HEK293 (cell line): ENCODE measurements around the gene FXYD2.

Experiments used
- CTCF ChIA-PET: fragments of 350-600 bp; formaldehyde crosslinking; extraction: SDS; loops from one replicate; lab custom pipeline; 2021; ENCODE audit warnings: antibody characterized with exemption; lab: Yijun Ruan, JAX
- POLR2A ChIA-PET: fragments of 300-600 bp; formaldehyde crosslinking; extraction: SDS; loops from one replicate; lab custom pipeline; 2020; ENCODE audit warnings: antibody characterized with exemption, inconsistent platforms; lab: Yijun Ruan, JAX
- H3K27ac ChIP-seq: fragments of 200-500 bp; sonication (Bioruptor generic); 2 replicates; pipeline ENCODE4 v1.5.1; 2014; ENCODE audit warnings: low read depth, low read length, control low read depth, inconsistent platforms; ENCODE audit errors: extremely low read depth
- H3K36me3 ChIP-seq, 2 experiments: fragments of 200-500 bp in 1 of 2; sonication (Bioruptor generic) in 1 of 2; 1 replicate in 1 of 2; 2 replicates in 1 of 2; pipeline ENCODE4 v1.5.1; 2014 to 2017; ENCODE audit warnings: inconsistent platforms in 2 of 2, low read length in 2 of 2; ENCODE audit not compliant: control insufficient read depth in 2 of 2, insufficient read depth in 1 of 2
- H3K4me1 ChIP-seq: fragments of 200-500 bp; sonication (Bioruptor generic); 2 replicates; pipeline ENCODE4 v1.5.1; 2014; ENCODE audit warnings: mild to moderate bottlenecking, low read length, inconsistent platforms; ENCODE audit not compliant: control insufficient read depth, insufficient read depth
- H3K4me3 ChIP-seq: 2 replicates; pipeline ENCODE4 v1.5.1; 2011; ENCODE audit warnings: low read depth, mild to moderate bottlenecking, control low read depth, low read length, moderate library complexity
- H3K9me3 ChIP-seq: fragments of 200-500 bp; sonication (Bioruptor generic); 2 replicates; pipeline ENCODE4 v1.5.1; 2014; ENCODE audit warnings: low read depth, low read length, inconsistent platforms; ENCODE audit not compliant: control insufficient read depth, insufficient read depth
- GLIS1 ChIP-seq: fragments of 450-650 bp; formaldehyde crosslinking; IDR thresholded peaks from 2 replicates; pipeline ENCODE4 v1.5.1; 2016; ENCODE audit warnings: missing biosample characterization, missing genetic modification characterization
- GLIS2 ChIP-seq: fragments of 450-650 bp; formaldehyde crosslinking; IDR thresholded peaks from 2 replicates; pipeline ENCODE4 v1.5.1; 2016; ENCODE audit warnings: missing biosample characterization, missing genetic modification characterization
- KLF10 ChIP-seq: fragments of 450-650 bp; IDR thresholded peaks from 2 replicates; pipeline ENCODE4 v1.5.1; 2018; ENCODE audit warnings: missing biosample characterization, mild to moderate bottlenecking, missing genetic modification characterization
- KLF8 ChIP-seq: fragments of 450-650 bp; formaldehyde crosslinking; IDR thresholded peaks from 2 replicates; pipeline ENCODE4 v1.5.1; 2016; ENCODE audit warnings: missing biosample characterization, missing genetic modification characterization
- MYNN ChIP-seq: fragments of 450-650 bp; formaldehyde crosslinking; IDR thresholded peaks from 2 replicates; pipeline ENCODE4 v1.5.1; 2016; ENCODE audit warnings: missing biosample characterization, missing genetic modification characterization, borderline replicate concordance
- ZIC2 ChIP-seq: fragments of 450-650 bp; formaldehyde crosslinking; IDR thresholded peaks from 2 replicates; pipeline ENCODE4 v1.5.1; 2016; ENCODE audit warnings: missing biosample characterization, missing genetic modification characterization
- ZNF175 ChIP-seq: fragments of 450-650 bp; formaldehyde crosslinking; IDR thresholded peaks from 2 replicates; pipeline ENCODE4 v1.5.1; 2016; ENCODE audit warnings: missing biosample characterization, missing genetic modification characterization
- ZNF350 ChIP-seq: fragments of 450-650 bp; formaldehyde crosslinking; IDR thresholded peaks from 2 replicates; pipeline ENCODE4 v1.5.0; 2017; ENCODE audit warnings: missing biosample characterization, mild to moderate bottlenecking, missing genetic modification characterization
- ZNF610 ChIP-seq: fragments of 450-650 bp; formaldehyde crosslinking; IDR thresholded peaks from 2 replicates; pipeline ENCODE4 v1.5.1; 2016; ENCODE audit warnings: missing biosample characterization, missing genetic modification characterization, borderline replicate concordance
- ZNF654 ChIP-seq: fragments of 450-650 bp; formaldehyde crosslinking; IDR thresholded peaks from 2 replicates; pipeline ENCODE4 v1.5.1; 2016; ENCODE audit warnings: low read depth, missing biosample characterization, missing genetic modification characterization
- ZNF843 ChIP-seq: fragments of 450-650 bp; formaldehyde crosslinking; IDR thresholded peaks from 2 replicates; pipeline ENCODE4 v1.5.1; 2016; ENCODE audit warnings: missing biosample characterization, missing genetic modification characterization
- TF ChIP-seq, protein P1 (sequence below): fragments of 450-650 bp; IDR thresholded peaks from 2 replicates; pipeline ENCODE4 v1.5.1; 2018; ENCODE audit warnings: missing biosample characterization, missing genetic modification characterization
- TF ChIP-seq, protein P2 (sequence below): fragments of 450-650 bp; formaldehyde crosslinking; IDR thresholded peaks from 2 replicates; pipeline ENCODE4 v1.5.1; 2016; ENCODE audit warnings: missing biosample characterization, missing genetic modification characterization
- TF ChIP-seq, protein P3 (sequence below): fragments of 450-650 bp; formaldehyde crosslinking; IDR thresholded peaks from 2 replicates; pipeline ENCODE4 v1.5.1; 2017; ENCODE audit warnings: missing biosample characterization, missing genetic modification characterization
- TF ChIP-seq, protein P4 (sequence below): fragments of 450-650 bp; formaldehyde crosslinking; conservative IDR thresholded peaks from 2 replicates; pipeline ENCODE4 v1.5.1; 2016; ENCODE audit warnings: low read depth, missing biosample characterization, missing genetic modification characterization

FXYD2 gene

DNA sequence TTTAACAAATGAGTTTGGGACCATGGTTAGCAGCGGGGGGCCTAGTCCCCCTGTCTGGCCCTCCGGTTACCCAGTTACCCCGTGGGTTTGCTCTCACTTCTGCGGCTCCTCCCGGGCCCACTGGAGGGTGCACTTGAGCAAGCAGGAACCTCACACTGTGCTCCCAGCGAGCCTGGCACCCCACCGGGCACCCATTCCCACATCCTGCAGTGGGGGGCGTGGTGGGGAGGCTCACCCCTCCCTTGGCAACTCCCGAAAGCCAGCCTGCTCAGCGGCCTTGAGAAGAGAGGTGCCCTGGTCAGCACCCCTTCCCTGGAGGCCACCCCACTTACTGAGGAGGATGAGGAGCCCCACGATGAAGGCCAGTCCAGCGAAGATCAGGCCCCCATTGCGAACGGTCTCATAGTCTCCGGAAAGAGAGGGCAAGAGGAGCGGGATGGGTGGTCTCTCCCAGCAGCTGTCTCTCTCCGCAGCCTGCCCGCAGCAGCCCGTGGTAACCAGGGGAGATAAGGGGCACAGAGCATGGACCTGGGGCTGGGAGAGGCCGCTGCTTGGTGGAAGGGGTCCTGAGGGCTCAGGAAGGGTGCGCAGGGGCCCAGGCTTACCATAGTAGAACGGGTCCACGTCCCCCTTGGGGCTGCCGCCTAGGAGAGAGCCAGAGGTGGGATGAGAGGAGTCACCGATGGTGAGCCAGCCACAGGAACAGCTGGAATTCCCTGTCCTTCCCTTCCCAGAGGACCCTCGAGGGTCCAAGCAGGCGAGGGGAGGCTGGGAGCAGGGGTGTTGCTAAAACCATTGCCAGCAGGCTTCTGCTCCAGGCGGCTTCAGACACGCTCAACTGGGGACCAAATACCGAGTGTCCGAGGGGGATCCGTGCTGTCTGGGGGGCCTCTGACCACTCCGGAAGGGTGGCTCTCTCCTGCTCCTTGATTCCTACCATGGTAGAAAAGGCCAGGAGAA, 2.2 kb downstream of the FXYD2 start:
- H3K4me3 ChIP-seq, result no peak overlapping the region
- ChIA-PET POLR2A (no interaction called here), CTCF (interaction anchor here (0.7 to 10.1 kb wide), 16 partner anchors 9 to 334 kb away, joined by 3 to 223 read pairs (median 4); no protein-coding TSS in a partner anchor)
- H3K27ac ChIP-seq, result no peak overlapping the region
- H3K4me1 ChIP-seq, result no peaks in the 10 kb centered on the region
- TF ChIP-seq ZNF175 (tag by site-specific recombination), result no peak
- TF ChIP-seq, protein P1, sequence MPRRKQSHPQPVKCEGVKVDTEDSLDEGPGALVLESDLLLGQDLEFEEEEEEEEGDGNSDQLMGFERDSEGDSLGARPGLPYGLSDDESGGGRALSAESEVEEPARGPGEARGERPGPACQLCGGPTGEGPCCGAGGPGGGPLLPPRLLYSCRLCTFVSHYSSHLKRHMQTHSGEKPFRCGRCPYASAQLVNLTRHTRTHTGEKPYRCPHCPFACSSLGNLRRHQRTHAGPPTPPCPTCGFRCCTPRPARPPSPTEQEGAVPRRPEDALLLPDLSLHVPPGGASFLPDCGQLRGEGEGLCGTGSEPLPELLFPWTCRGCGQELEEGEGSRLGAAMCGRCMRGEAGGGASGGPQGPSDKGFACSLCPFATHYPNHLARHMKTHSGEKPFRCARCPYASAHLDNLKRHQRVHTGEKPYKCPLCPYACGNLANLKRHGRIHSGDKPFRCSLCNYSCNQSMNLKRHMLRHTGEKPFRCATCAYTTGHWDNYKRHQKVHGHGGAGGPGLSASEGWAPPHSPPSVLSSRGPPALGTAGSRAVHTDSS (tag by site-specific recombination), result peak; percentile 74
- TF ChIP-seq, protein P2, sequence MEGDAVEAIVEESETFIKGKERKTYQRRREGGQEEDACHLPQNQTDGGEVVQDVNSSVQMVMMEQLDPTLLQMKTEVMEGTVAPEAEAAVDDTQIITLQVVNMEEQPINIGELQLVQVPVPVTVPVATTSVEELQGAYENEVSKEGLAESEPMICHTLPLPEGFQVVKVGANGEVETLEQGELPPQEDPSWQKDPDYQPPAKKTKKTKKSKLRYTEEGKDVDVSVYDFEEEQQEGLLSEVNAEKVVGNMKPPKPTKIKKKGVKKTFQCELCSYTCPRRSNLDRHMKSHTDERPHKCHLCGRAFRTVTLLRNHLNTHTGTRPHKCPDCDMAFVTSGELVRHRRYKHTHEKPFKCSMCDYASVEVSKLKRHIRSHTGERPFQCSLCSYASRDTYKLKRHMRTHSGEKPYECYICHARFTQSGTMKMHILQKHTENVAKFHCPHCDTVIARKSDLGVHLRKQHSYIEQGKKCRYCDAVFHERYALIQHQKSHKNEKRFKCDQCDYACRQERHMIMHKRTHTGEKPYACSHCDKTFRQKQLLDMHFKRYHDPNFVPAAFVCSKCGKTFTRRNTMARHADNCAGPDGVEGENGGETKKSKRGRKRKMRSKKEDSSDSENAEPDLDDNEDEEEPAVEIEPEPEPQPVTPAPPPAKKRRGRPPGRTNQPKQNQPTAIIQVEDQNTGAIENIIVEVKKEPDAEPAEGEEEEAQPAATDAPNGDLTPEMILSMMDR (tag by site-specific recombination), result peak; percentile 57
- peak; percentile 93 for TF ChIP-seq ZIC2 (tag by site-specific recombination)
- peak; percentile 34 for TF ChIP-seq GLIS1 (tag by site-specific recombination)
- peak; percentile 26; the same call in 1 of the 2 replicates for TF ChIP-seq ZNF654 (tag by site-specific recombination)
- TF ChIP-seq MYNN (tag by site-specific recombination), result no peak
- TF ChIP-seq GLIS2, result peak; percentile 44; the same call in 1 of the 2 replicates
- H3K36me3 ChIP-seq, result no peaks in the 10 kb centered on the region
- no peaks in the 10 kb centered on the region for H3K9me3 ChIP-seq

DNA sequence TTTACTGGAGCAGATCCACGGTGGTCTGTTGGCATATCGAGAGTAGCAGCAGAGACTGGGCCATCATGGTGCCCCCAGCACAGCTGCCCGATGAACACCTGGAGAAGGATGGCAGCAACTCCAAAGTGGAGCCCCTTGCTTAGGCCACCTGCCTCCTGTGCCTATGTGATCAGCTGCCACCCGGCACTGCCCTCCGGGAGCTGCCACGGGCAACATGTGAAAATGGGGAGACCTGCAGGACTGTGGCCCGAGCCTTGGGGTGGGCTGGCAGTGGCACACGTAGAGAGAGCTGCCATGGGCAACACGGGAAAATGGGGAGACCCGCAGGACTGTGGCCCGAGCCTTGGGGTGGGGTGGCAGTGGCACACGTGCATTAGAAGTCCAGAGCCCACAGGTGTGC, 3.1 kb downstream of the FXYD2 start:
- Histone ChIP-seq H3K27ac (no peak overlapping the region), H3K36me3 (no peaks in the 10 kb centered on the region), H3K4me1 (no peaks in the 10 kb centered on the region), H3K4me3 (no peak overlapping the region), H3K9me3 (no peaks in the 10 kb centered on the region)
- POLR2A ChIA-PET, result no interaction called here
- CTCF ChIA-PET, result interaction anchor here (0.6 to 10.1 kb wide), 10 partner anchors 10 to 395 kb away, joined by 3 to 223 read pairs (median 8); no protein-coding TSS in a partner anchor
- no peak for TF ChIP-seq KLF8 (tag by site-specific recombination)
- no peak for TF ChIP-seq KLF10 (tag by site-specific recombination)
- no peak for TF ChIP-seq ZNF843 (tag by site-specific recombination)
- TF ChIP-seq ZNF350 (tag by site-specific recombination), result no peak
- TF ChIP-seq, protein P3, sequence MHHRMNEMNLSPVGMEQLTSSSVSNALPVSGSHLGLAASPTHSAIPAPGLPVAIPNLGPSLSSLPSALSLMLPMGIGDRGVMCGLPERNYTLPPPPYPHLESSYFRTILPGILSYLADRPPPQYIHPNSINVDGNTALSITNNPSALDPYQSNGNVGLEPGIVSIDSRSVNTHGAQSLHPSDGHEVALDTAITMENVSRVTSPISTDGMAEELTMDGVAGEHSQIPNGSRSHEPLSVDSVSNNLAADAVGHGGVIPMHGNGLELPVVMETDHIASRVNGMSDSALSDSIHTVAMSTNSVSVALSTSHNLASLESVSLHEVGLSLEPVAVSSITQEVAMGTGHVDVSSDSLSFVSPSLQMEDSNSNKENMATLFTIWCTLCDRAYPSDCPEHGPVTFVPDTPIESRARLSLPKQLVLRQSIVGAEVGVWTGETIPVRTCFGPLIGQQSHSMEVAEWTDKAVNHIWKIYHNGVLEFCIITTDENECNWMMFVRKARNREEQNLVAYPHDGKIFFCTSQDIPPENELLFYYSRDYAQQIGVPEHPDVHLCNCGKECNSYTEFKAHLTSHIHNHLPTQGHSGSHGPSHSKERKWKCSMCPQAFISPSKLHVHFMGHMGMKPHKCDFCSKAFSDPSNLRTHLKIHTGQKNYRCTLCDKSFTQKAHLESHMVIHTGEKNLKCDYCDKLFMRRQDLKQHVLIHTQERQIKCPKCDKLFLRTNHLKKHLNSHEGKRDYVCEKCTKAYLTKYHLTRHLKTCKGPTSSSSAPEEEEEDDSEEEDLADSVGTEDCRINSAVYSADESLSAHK, result no peak
- TF ChIP-seq, protein P4, sequence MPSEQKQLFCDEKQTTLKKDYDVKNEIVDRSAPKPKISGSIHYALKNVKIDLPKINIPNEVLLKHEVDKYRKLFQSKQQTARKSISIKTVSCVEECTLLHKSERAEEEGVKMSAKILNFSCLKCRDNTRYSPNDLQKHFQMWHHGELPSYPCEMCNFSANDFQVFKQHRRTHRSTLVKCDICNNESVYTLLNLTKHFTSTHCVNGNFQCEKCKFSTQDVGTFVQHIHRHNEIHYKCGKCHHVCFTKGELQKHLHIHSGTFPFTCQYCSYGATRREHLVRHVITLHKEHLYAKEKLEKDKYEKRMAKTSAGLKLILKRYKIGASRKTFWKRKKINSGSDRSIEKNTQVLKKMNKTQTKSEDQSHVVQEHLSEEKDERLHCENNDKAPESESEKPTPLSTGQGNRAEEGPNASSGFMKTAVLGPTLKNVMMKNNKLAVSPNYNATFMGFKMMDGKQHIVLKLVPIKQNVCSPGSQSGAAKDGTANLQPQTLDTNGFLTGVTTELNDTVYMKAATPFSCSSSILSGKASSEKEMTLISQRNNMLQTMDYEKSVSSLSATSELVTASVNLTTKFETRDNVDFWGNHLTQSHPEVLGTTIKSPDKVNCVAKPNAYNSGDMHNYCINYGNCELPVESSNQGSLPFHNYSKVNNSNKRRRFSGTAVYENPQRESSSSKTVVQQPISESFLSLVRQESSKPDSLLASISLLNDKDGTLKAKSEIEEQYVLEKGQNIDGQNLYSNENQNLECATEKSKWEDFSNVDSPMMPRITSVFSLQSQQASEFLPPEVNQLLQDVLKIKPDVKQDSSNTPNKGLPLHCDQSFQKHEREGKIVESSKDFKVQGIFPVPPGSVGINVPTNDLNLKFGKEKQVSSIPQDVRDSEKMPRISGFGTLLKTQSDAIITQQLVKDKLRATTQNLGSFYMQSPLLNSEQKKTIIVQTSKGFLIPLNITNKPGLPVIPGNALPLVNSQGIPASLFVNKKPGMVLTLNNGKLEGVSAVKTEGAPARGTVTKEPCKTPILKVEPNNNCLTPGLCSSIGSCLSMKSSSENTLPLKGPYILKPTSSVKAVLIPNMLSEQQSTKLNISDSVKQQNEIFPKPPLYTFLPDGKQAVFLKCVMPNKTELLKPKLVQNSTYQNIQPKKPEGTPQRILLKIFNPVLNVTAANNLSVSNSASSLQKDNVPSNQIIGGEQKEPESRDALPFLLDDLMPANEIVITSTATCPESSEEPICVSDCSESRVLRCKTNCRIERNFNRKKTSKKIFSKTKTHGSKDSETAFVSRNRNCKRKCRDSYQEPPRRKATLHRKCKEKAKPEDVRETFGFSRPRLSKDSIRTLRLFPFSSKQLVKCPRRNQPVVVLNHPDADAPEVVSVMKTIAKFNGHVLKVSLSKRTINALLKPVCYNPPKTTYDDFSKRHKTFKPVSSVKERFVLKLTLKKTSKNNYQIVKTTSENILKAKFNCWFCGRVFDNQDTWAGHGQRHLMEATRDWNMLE (tag by site-specific recombination), result no peak
- no peak for TF ChIP-seq ZNF610 (tag by site-specific recombination)
